ENCODE measurements around the gene HK3.

- TF ChIP-seq CTCF (optimal IDR thresholded peaks at IDR 0.05 in 1 of 3, IDR thresholded peaks at IDR 0.05 in 1 of 3, conservative IDR thresholded peaks at IDR 0.05 in 1 of 3; ENCODE audit: extremely low read depth in 1 of 3, insufficient read depth in 2 of 3, low read length in 3 of 3) (no peak), EZH2 (IDR thresholded peaks at IDR 0.05; ENCODE audit: low read length) (no peak)
These were observed 54.3 kb downstream of the HK3 start for GRCh38 chr5:176844706-176845391.

All from keratinocyte (primary cell).